Liver (tissue), 9 donors: ENCODE results near the gene MAG. TPM values are rescaled to one million over a fixed set of nuclear protein-coding genes. Genes with fewer than 3 reads are reported as not detected.

ENCODE experiments used
- DNase-seq: peaks from one replicate; pipeline ENCODE4 v3.0.0-alpha.2; 2017; ENCODE audit warnings: low spot score
- H3K27ac ChIP-seq, 2 donors: one replicate each; pipeline ENCODE4 v1.7.0; 2013; ENCODE audit warnings: inconsistent platforms in 2 of 2, low read length in 2 of 2, control low read depth in 1 of 2, low read depth in 1 of 2, mild to moderate bottlenecking in 1 of 2
- H3K27me3 ChIP-seq, 4 donors: one replicate each; pipeline versions ENCODE4 v1.6.1 to v1.7.0; 2013; ENCODE audit warnings: low read length in 3 of 4, inconsistent platforms in 1 of 4, mild to moderate bottlenecking in 1 of 4, moderate library complexity in 1 of 4; ENCODE audit not compliant: control insufficient read depth in 4 of 4, insufficient read depth in 4 of 4
- H3K36me3 ChIP-seq, 4 donors: one replicate each; pipeline versions ENCODE4 v1.6.1 to v1.7.0; 2013; ENCODE audit warnings: low read length in 3 of 4, mild to moderate bottlenecking in 3 of 4, low read depth in 1 of 4, moderate library complexity in 1 of 4; ENCODE audit not compliant: control insufficient read depth in 4 of 4, insufficient read depth in 3 of 4
- H3K4me1 ChIP-seq, 4 donors: one replicate each; pipeline versions ENCODE4 v1.6.1 to v1.7.0; 2013; ENCODE audit warnings: low read length in 3 of 4, mild to moderate bottlenecking in 3 of 4, moderate library complexity in 1 of 4; ENCODE audit not compliant: control insufficient read depth in 4 of 4, insufficient read depth in 4 of 4
- H3K4me3 ChIP-seq, 3 donors: one replicate each; pipeline versions ENCODE4 v1.6.1 to v1.7.0; 2013; ENCODE audit warnings: low read length in 3 of 3, control low read depth in 1 of 3, low read depth in 1 of 3, mild to moderate bottlenecking in 1 of 3
- H3K9ac ChIP-seq, 2 donors: one replicate each; pipeline ENCODE4 v1.7.0; 2013; ENCODE audit warnings: low read length in 2 of 2, mild to moderate bottlenecking in 2 of 2, moderate library complexity in 2 of 2, control low read depth in 1 of 2, low read depth in 1 of 2
- H3K9me3 ChIP-seq, 4 donors: one replicate each; pipeline versions ENCODE4 v1.6.1 to v1.7.0; 2013; ENCODE audit warnings: low read length in 3 of 4; ENCODE audit not compliant: control insufficient read depth in 4 of 4
- ATF3 ChIP-seq: IDR thresholded peaks from 2 replicates; pipeline ENCODE4 v1.6.1; 2016; ENCODE audit warnings: antibody characterized with exemption
- CTCF ChIP-seq: fragments of 150-350 bp; IDR thresholded peaks from 2 replicates; pipeline ENCODE4 v1.5.1; 2017; ENCODE audit warnings: improper control_type of control experiment, low read depth, low read length; ENCODE audit not compliant: missing input control
- EGR1 ChIP-seq, 2 donors: IDR thresholded peaks; 2 replicates each; pipeline ENCODE4 v1.6.1; 2016 to 2018; ENCODE audit warnings: antibody characterized with exemption in 2 of 2, low read depth in 2 of 2
- FOXA1 ChIP-seq: IDR thresholded peaks from 2 replicates; pipeline ENCODE4 v1.6.1; 2016; ENCODE audit warnings: antibody characterized with exemption
- FOXA2 ChIP-seq: IDR thresholded peaks from 2 replicates; pipeline ENCODE4 v1.6.1; 2016; ENCODE audit warnings: antibody characterized with exemption
- GABPA ChIP-seq, 2 donors: IDR thresholded peaks in 1 of 2; conservative IDR thresholded peaks in 1 of 2; 2 replicates each; pipeline ENCODE4 v1.6.1; 2016; ENCODE audit warnings: antibody characterized with exemption in 2 of 2, mild to moderate bottlenecking in 1 of 2, moderate library complexity in 1 of 2
- HNF4A ChIP-seq, 2 donors: conservative IDR thresholded peaks; 2 replicates each; pipeline ENCODE4 v1.6.1; 2016; ENCODE audit warnings: antibody characterized with exemption in 2 of 2, mild to moderate bottlenecking in 2 of 2
- HNF4G ChIP-seq: IDR thresholded peaks from 2 replicates; pipeline ENCODE4 v1.6.1; 2016; ENCODE audit warnings: antibody characterized with exemption
- JUND ChIP-seq, 2 donors: IDR thresholded peaks; 2 replicates each; pipeline ENCODE4 v1.6.1; 2016; ENCODE audit warnings: antibody characterized with exemption in 2 of 2
- MAX ChIP-seq: IDR thresholded peaks from 2 replicates; pipeline ENCODE4 v1.6.1; 2016; ENCODE audit warnings: antibody characterized with exemption
- NR2F2 ChIP-seq: IDR thresholded peaks from 2 replicates; pipeline ENCODE4 v1.6.1; 2016; ENCODE audit warnings: antibody characterized with exemption
- RAD21 ChIP-seq, 2 donors: IDR thresholded peaks; 2 replicates each; pipeline ENCODE4 v1.6.1; 2016; ENCODE audit warnings: antibody characterized with exemption in 2 of 2, mild to moderate bottlenecking in 2 of 2
- REST ChIP-seq: IDR thresholded peaks from 2 replicates; pipeline ENCODE4 v1.6.1; 2016; ENCODE audit warnings: antibody characterized with exemption, mild to moderate bottlenecking
- RXRA ChIP-seq, 2 donors: IDR thresholded peaks; 2 replicates each; pipeline ENCODE4 v1.6.1; 2017 to 2018; ENCODE audit warnings: antibody characterized with exemption in 2 of 2, mild to moderate bottlenecking in 1 of 2
- SP1 ChIP-seq: IDR thresholded peaks from 2 replicates; pipeline ENCODE4 v1.6.1; 2018; ENCODE audit warnings: antibody characterized with exemption, mild to moderate bottlenecking
- TAF1 ChIP-seq: conservative IDR thresholded peaks from 2 replicates; pipeline ENCODE4 v1.6.1; 2016; ENCODE audit warnings: antibody characterized with exemption, mild to moderate bottlenecking
- YY1 ChIP-seq: IDR thresholded peaks from 2 replicates; pipeline ENCODE4 v1.6.1; 2016; ENCODE audit warnings: antibody characterized with exemption, mild to moderate bottlenecking
- ZBTB33 ChIP-seq: IDR thresholded peaks from 2 replicates; pipeline ENCODE4 v1.6.1; 2016; ENCODE audit warnings: antibody characterized with exemption
- WGBS: extraction: QIAGEN DNeasy Blood & Tissue Kit; methylation state at CpG from one replicate; pipeline ENCODE4 v1.1.7; 2013; 5-methylcytosine and 5-hydroxymethylcytosine counted together
- polyA plus RNA-seq, 2 donors: library from polyadenylated mRNA; stranded (reverse) in 1 of 2; unstranded in 1 of 2; fragments of 200-250 nt in 1 of 2; fragments of >200 nt in 1 of 2; fragmentation: Nextera tagmentation in 1 of 2; extraction: Ambion mirVana in 1 of 2; gene quantifications; one replicate each; pipeline versions ENCODE4 v1.2.1 to v1.2.3, GENCODE V29; 2013 to 2015
- total RNA-seq, 2 donors: library from RNA; depleted of rRNA; stranded (reverse); fragments of >200 nt; gene quantifications; one replicate each; pipeline ENCODE4 v1.2.3, GENCODE V29; 2014
- donor health status: healthy.
- donor health status: healthy.
- donor health status: healthy.
- donor health status: healthy.
- donor health status: healthy.

The MAG gene
- total and polyA plus RNA-seq, 4 donors = 0.29 to 3.9 (median 0.33) TPM; not detected in 1

GRCh38 chr19:35290381-35291127, 1.4 kb upstream of the MAG start:
- 82% methylated on average over 20 of the region's 20 CpGs for WGBS
- H3K36me3 ChIP-seq = no peaks in the 10 kb centered on the region
- no peak overlapping the region for H3K9ac ChIP-seq
- no peak for DNase-seq
- TF ChIP-seq TAF1 = no peak
- no peak for TF ChIP-seq NR2F2
- no peak for TF ChIP-seq ZBTB33
- TF ChIP-seq SP1 = no peak
- TF ChIP-seq REST = no peak
- TF ChIP-seq FOXA1 = no peak
- TF ChIP-seq RAD21 (IDR thresholded peaks at IDR 0.05) = no peak
- no peak for TF ChIP-seq JUND (IDR thresholded peaks at IDR 0.05)
- TF ChIP-seq EGR1 (IDR thresholded peaks at IDR 0.05; ENCODE audit: low read depth in 2 of 2) = no peak
- no peak for TF ChIP-seq MAX
- TF ChIP-seq ATF3 = no peak
- no peak for TF ChIP-seq HNF4A (conservative IDR thresholded peaks at IDR 0.05)
- TF ChIP-seq HNF4G = no peak
- no peak for TF ChIP-seq YY1
- TF ChIP-seq FOXA2 = no peak
- TF ChIP-seq CTCF = no peak
- TF ChIP-seq RXRA (IDR thresholded peaks at IDR 0.05) = no peak
- no peak for TF ChIP-seq GABPA (IDR thresholded peaks at IDR 0.05 in 1 of 2, conservative IDR thresholded peaks at IDR 0.05 in 1 of 2)
- H3K9me3 ChIP-seq = no peaks in the 10 kb centered on the region
- no peak overlapping the region for H3K27ac ChIP-seq
- H3K27me3 ChIP-seq = no peaks in the 10 kb centered on the region
- H3K4me1 ChIP-seq = no peaks in the 10 kb centered on the region
- no peak overlapping the region for H3K4me3 ChIP-seq
